ENCODE data around the gene SPAG9.

Gene SPAG9

DNA sequence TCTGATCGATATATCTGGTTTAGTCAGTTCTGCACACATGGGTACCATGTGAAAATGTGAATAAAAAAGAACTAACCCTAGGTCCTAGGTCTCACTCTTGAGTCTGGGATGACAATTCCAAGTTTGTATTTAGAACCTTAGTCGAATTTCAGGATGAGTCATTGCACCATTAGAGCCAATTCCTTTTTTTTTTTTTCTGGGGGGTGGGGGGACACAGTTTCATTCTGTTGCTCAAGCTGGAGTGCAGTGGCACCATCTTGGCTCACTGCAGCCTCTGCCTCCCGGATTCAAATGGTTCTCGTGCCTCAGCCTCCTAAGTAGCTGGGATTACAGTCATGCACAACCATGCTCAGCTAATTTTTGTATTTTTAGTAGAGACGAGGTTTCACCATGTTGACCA lies 41.6 kb downstream of the SPAG9 start:
- H3K79me2 ChIP-seq (ENCODE audit: control insufficient read depth, low read length), result peaks cover 34% of the 10 kb centered on the region
- no peak overlapping the region for H3K4me2 ChIP-seq (ENCODE audit: low read length)

GRCh38 chr17:51078009-51078592 lies 42.6 kb downstream of the SPAG9 start:
- Histone ChIP-seq H3F3A (ENCODE audit: control insufficient read depth, insufficient read depth) (no peaks in the 10 kb centered on the region), H3K9me3 (ENCODE audit: control insufficient read depth, insufficient read depth, low read length) (no peaks in the 10 kb centered on the region), H3K4me1 (ENCODE audit: control insufficient read depth, low read length) (no peaks in the 10 kb centered on the region), H4K20me1 (ENCODE audit: control insufficient read depth, insufficient read depth, low read depth, low read length) (no peaks in the 10 kb centered on the region), H3K36me3 (ENCODE audit: control insufficient read depth, low read length) (peaks cover 19% of the 10 kb centered on the region), H3K27me3 (ENCODE audit: control insufficient read depth, low read length) (no peaks in the 10 kb centered on the region), H3K4me2 (ENCODE audit: low read length) (no peak overlapping the region), H3K4me3 (ENCODE audit: low read length) (no peak overlapping the region), H3K27ac (ENCODE audit: low read depth, low read length) (no peak overlapping the region), H3K79me2 (ENCODE audit: control insufficient read depth, low read length) (peaks cover 28% of the 10 kb centered on the region), H3K9me2 (replicated peaks; ENCODE audit: control insufficient read depth, low read length) (no peaks in the 10 kb centered on the region)
- TF ChIP-seq CTCF (IDR thresholded peaks at IDR 0.05; ENCODE audit: low read depth, low read length, poor library complexity, severe bottlenecking), result no peak
- no peak for TF ChIP-seq EZH2phosphoT487 (IDR thresholded peaks at IDR 0.05; ENCODE audit: borderline replicate concordance, low read length)

More for the DNA sequence above, 41.6 kb downstream of the SPAG9 start:
- H3K4me3 ChIP-seq (ENCODE audit: low read length), result no peak overlapping the region
- H3K9me3 ChIP-seq (ENCODE audit: control insufficient read depth, insufficient read depth, low read length), result no peaks in the 10 kb centered on the region
- H3K27me3 ChIP-seq (ENCODE audit: control insufficient read depth, low read length), result no peaks in the 10 kb centered on the region
- no peaks in the 10 kb centered on the region for H3F3A ChIP-seq (ENCODE audit: control insufficient read depth, insufficient read depth)
- no peaks in the 10 kb centered on the region for H4K20me1 ChIP-seq (ENCODE audit: control insufficient read depth, insufficient read depth, low read depth, low read length)
- TF ChIP-seq CTCF (IDR thresholded peaks at IDR 0.05; ENCODE audit: low read depth, low read length, poor library complexity, severe bottlenecking) (no peak), EZH2phosphoT487 (IDR thresholded peaks at IDR 0.05; ENCODE audit: borderline replicate concordance, low read length) (no peak)
- no peaks in the 10 kb centered on the region for H3K9me2 ChIP-seq (replicated peaks; ENCODE audit: control insufficient read depth, low read length)
- H3K27ac ChIP-seq (ENCODE audit: low read depth, low read length), result no peak overlapping the region
- H3K4me1 ChIP-seq (ENCODE audit: control insufficient read depth, low read length), result no peaks in the 10 kb centered on the region
- peaks cover 19% of the 10 kb centered on the region for H3K36me3 ChIP-seq (ENCODE audit: control insufficient read depth, low read length)

DNA sequence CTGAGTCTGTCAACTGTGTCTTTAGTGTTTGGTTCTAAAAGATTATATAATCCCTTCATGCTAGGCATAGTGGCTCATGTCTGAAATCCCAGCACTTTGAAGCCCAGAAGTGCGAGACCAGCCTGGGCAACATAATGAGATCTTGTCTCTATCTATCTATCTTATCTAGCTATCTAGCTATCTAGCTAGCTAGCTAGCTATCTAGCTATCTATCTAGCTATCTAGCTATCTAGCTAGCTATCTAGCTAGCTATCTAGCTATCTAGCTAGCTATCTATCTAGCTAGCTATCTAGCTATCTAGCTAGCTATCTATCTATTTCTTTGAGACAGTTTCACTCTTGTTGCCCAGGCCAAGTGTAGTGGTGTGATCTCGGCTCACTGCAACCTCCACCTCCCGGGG lies 43.8 kb downstream of the SPAG9 start:
- Histone ChIP-seq H3F3A (ENCODE audit: control insufficient read depth, insufficient read depth) (no peaks in the 10 kb centered on the region), H3K4me3 (ENCODE audit: low read length) (no peak overlapping the region), H3K9me3 (ENCODE audit: control insufficient read depth, insufficient read depth, low read length) (no peaks in the 10 kb centered on the region), H3K36me3 (ENCODE audit: control insufficient read depth, low read length) (peaks cover 19% of the 10 kb centered on the region), H3K4me1 (ENCODE audit: control insufficient read depth, low read length) (peaks cover 5% of the 10 kb centered on the region), H3K27me3 (ENCODE audit: control insufficient read depth, low read length) (no peaks in the 10 kb centered on the region), H3K27ac (ENCODE audit: low read depth, low read length) (no peak overlapping the region), H3K79me2 (ENCODE audit: control insufficient read depth, low read length) (peaks cover 24% of the 10 kb centered on the region), H4K20me1 (ENCODE audit: control insufficient read depth, insufficient read depth, low read depth, low read length) (no peaks in the 10 kb centered on the region), H3K4me2 (ENCODE audit: low read length) (no peak overlapping the region), H3K9me2 (replicated peaks; ENCODE audit: control insufficient read depth, low read length) (no peaks in the 10 kb centered on the region)
- TF ChIP-seq CTCF (IDR thresholded peaks at IDR 0.05; ENCODE audit: low read depth, low read length, poor library complexity, severe bottlenecking) (no peak), EZH2phosphoT487 (IDR thresholded peaks at IDR 0.05; ENCODE audit: borderline replicate concordance, low read length) (no peak)
